GM21447 (cell line): ENCODE measurements around the gene ITPK1.

ENCODE experiments used
- ATAC-seq: cut with Tn5 transposase; IDR thresholded peaks from one replicate; pipeline ENCODE4 v1.9.1; 2021; ENCODE audit not compliant: unreplicated experiment

ITPK1 gene

GRCh38 chr14:92902726-92903125, 213.0 kb downstream of the ITPK1 start:
- ATAC-seq: no peak

- ATAC-seq: no peak
Observed at GRCh38 chr14:92902191-92902590, 213.5 kb downstream of the ITPK1 start.

GRCh38 chr14:92900660-92901059, 215.1 kb downstream of the ITPK1 start:
- no peak for ATAC-seq

- ATAC-seq: no peak
Observed at GRCh38 chr14:92898566-92899131, 217.1 kb downstream of the ITPK1 start.

GRCh38 chr14:92897922-92898565, 217.7 kb downstream of the ITPK1 start:
- no peak for ATAC-seq

GRCh38 chr14:92895352-92895878, 220.3 kb downstream of the ITPK1 start:
- ATAC-seq: no peak

- ATAC-seq: no peak
Observed at GRCh38 chr14:92892589-92892988, 223.1 kb downstream of the ITPK1 start.

GRCh38 chr14:92890830-92891588, 224.7 kb downstream of the ITPK1 start:
- no peak for ATAC-seq

GRCh38 chr14:92888896-92889295, 226.8 kb downstream of the ITPK1 start:
- ATAC-seq: no peak

- no peak for ATAC-seq
Observed at GRCh38 chr14:92887157-92887556, 228.6 kb downstream of the ITPK1 start.
